Endothelial cell of umbilical vein (primary cell): ENCODE data around the gene DOCK4. TPM values are rescaled to one million over a fixed set of nuclear protein-coding genes. Genes with fewer than 3 reads are reported as not detected.

Source experiments
- BruUV-seq: library from RNA; stranded (reverse); fragments of 400-500 nt; replicated peaks from 2 replicates; lab custom pipeline; 2021; lab: Mats Ljungman, UMichigan
- CTCF ChIA-PET: fragments of 300-600, 350-600 bp; sonication (Branson Sonifier 250); formaldehyde crosslinking; loops from one replicate; lab custom pipeline; 2021; ENCODE audit warnings: antibody characterized with exemption, inconsistent platforms; lab: Charles Lee
- POLR2A ChIA-PET: fragments of 300-600, 350-600 bp; sonication (Branson Sonifier 250); formaldehyde crosslinking; loops from one replicate; lab custom pipeline; 2021; ENCODE audit warnings: antibody characterized with exemption, inconsistent platforms; lab: Charles Lee
- DNase-seq: peaks from one replicate; pipeline ENCODE4 v3.0.0-alpha.2; 2011; ENCODE audit warnings: low read depth, low spot score
- FAIRE-seq: peaks from 2 replicates; lab custom pipeline; 2011; peaks lifted over from hg19 to GRCh38; lab: Jason Lieb, UNC
- H2AFZ ChIP-seq: 2 replicates; pipeline ENCODE4 v1.6.0; 2012; ENCODE audit warnings: low read depth, low read length, control low read depth, inconsistent platforms
- H3K27ac ChIP-seq: 2 replicates; pipeline ENCODE4 v1.5.1; 2011; ENCODE audit warnings: low read depth, mild to moderate bottlenecking, control low read depth, low read length, moderate library complexity; ENCODE audit not compliant: insufficient read depth
- H3K27me3 ChIP-seq, 2 experiments: 2 replicates each; pipeline versions ENCODE4 v1.6.0 to v1.6.1; 2011; ENCODE audit warnings: low read length in 2 of 2, mixed read lengths in 1 of 2; ENCODE audit not compliant: control insufficient read depth in 2 of 2, insufficient read depth in 2 of 2
- H3K36me3 ChIP-seq, 2 experiments: 2 replicates in 1 of 2; 3 replicates in 1 of 2; pipeline ENCODE4 v1.5.1; 2011; ENCODE audit warnings: low read length in 2 of 2, mild to moderate bottlenecking in 1 of 2, moderate library complexity in 1 of 2; ENCODE audit not compliant: control insufficient read depth in 2 of 2, insufficient read depth in 2 of 2; ENCODE audit errors: extremely low read depth in 1 of 2
- H3K4me1 ChIP-seq: 3 replicates; pipeline ENCODE4 v1.5.1; 2011; ENCODE audit warnings: mild to moderate bottlenecking, low read length; ENCODE audit not compliant: control insufficient read depth, insufficient read depth; ENCODE audit errors: extremely low read depth
- H3K4me2 ChIP-seq: 2 replicates; pipeline ENCODE4 v1.6.1; 2011; ENCODE audit warnings: low read length, control low read depth, mixed read lengths; ENCODE audit not compliant: insufficient read depth
- H3K4me3 ChIP-seq, 3 experiments: fragments of 200-600 bp in 1 of 3; sonication (generic), shearing (Covaris generic) in 1 of 3; replicated peaks in 1 of 3; 2 replicates each; pipeline ENCODE4 v1.5.1; 2011 to 2016; ENCODE audit warnings: control low read depth in 3 of 3, low read length in 3 of 3, mild to moderate bottlenecking in 2 of 3, inconsistent platforms in 1 of 3, low read depth in 1 of 3, moderate library complexity in 1 of 3; ENCODE audit not compliant: insufficient read depth in 1 of 3
- H3K79me2 ChIP-seq: 2 replicates; pipeline ENCODE4 v1.6.0; 2012; ENCODE audit warnings: low read length, inconsistent platforms; ENCODE audit not compliant: control insufficient read depth, insufficient read depth
- H3K9ac ChIP-seq: replicated peaks from 2 replicates; pipeline ENCODE3; 2011; ENCODE audit warnings: low read length, control low read depth; ENCODE audit not compliant: insufficient read depth; ENCODE audit errors: extremely low read depth
- H3K9me1 ChIP-seq: replicated peaks from 3 replicates; pipeline ENCODE4 v1.6.0; 2011; ENCODE audit warnings: mild to moderate bottlenecking, low read length; ENCODE audit not compliant: control insufficient read depth, insufficient read depth; ENCODE audit errors: extremely low read depth
- H3K9me3 ChIP-seq: replicated peaks from 2 replicates; pipeline ENCODE4 v1.5.1; 2012; ENCODE audit warnings: low read length, inconsistent platforms; ENCODE audit not compliant: control insufficient read depth, insufficient read depth
- H4K20me1 ChIP-seq: replicated peaks from 2 replicates; pipeline ENCODE3; 2011; ENCODE audit warnings: mild to moderate bottlenecking, low read length; ENCODE audit not compliant: control insufficient read depth, insufficient read depth; ENCODE audit errors: extremely low read depth
- EZH2 ChIP-seq: IDR thresholded peaks from 2 replicates; pipeline ENCODE4 v1.6.1; 2012; ENCODE audit warnings: borderline replicate concordance, low read depth, mild to moderate bottlenecking, moderate library complexity, low read length, inconsistent platforms; ENCODE audit not compliant: severe bottlenecking
- FOS ChIP-seq: IDR thresholded peaks from 2 replicates; pipeline ENCODE4 v1.6.1; 2011; ENCODE audit warnings: mild to moderate bottlenecking, low read length, moderate library complexity, borderline replicate concordance; ENCODE audit not compliant: insufficient read depth
- GATA2 ChIP-seq: IDR thresholded peaks from 2 replicates; pipeline ENCODE4 v1.7.0; 2011; ENCODE audit warnings: low read depth, mild to moderate bottlenecking, moderate library complexity, mixed read lengths, low read length; ENCODE audit not compliant: insufficient read length, insufficient read depth
- JUN ChIP-seq: IDR thresholded peaks from 2 replicates; pipeline ENCODE4 v1.6.1; 2011; ENCODE audit warnings: borderline replicate concordance, low read depth; ENCODE audit not compliant: insufficient read length, insufficient read depth
- MYC ChIP-seq: IDR thresholded peaks from one replicate; pipeline ENCODE4 v1.6.1; 2011; ENCODE audit warnings: mild to moderate bottlenecking, low read depth, low read length
- POLR2A ChIP-seq: IDR thresholded peaks from 2 replicates; pipeline ENCODE4 v1.6.1; 2012; ENCODE audit warnings: low read depth, mild to moderate bottlenecking, control low read depth, low read length
- POLR2AphosphoS5 ChIP-seq: IDR thresholded peaks from 2 replicates; pipeline ENCODE4 v1.6.1; 2012; ENCODE audit warnings: low read depth, mild to moderate bottlenecking, control low read depth, low read length, moderate library complexity; ENCODE audit not compliant: insufficient read depth
- dilution Hi-C: fragments of 300-500 bp; cut with MboI; formaldehyde crosslinking; loops from one replicate; pipeline ENCODE4 v1.15.0; 2019; ENCODE audit warnings: low sequenced_read_pairs; ENCODE audit not compliant: extremely low pct_ligation_motif_present
- intact Hi-C: fragments of 100-400 bp; cut with micrococcal nuclease; formaldehyde crosslinking; loops from one replicate; pipeline ENCODE4 v1.10.0; 2022
- polyA plus RNA-seq, 4 experiments: library from polyadenylated mRNA; depleted of rRNA in 3 of 4; stranded (reverse) in 3 of 4; unstranded in 1 of 4; fragments of >200 nt; gene quantifications; 2 replicates each; pipeline versions ENCODE4 v1.2.1 to v1.2.3, GENCODE V29; 2011 to 2012; ENCODE audit warnings: missing spikeins in 1 of 4
- total RNA-seq: library from RNA; stranded (reverse); gene quantifications from 2 replicates; pipeline ENCODE4 v1.2.3, GENCODE V29; 2021
- TF ChIP-seq, protein P1 (sequence below), 2 donors: IDR thresholded peaks; 1 replicate in 1 of 2; 2 replicates in 1 of 2; pipeline ENCODE4 v1.5.1; 2011; ENCODE audit warnings: low read length in 2 of 2, mild to moderate bottlenecking in 2 of 2, moderate library complexity in 2 of 2, control low read depth in 1 of 2, inconsistent platforms in 1 of 2, low read depth in 1 of 2; ENCODE audit not compliant: insufficient read depth in 1 of 2; ENCODE audit errors: extremely low read depth in 1 of 2
- TF ChIP-seq, protein P2 (sequence below): IDR thresholded peaks from 2 replicates; pipeline ENCODE4 v1.6.1; 2011; ENCODE audit not compliant: insufficient read depth, insufficient read length

DOCK4 gene
- total and polyA plus RNA-seq, 2 donors (not counting 3 experiments of a cell fraction or from before 2014, with no cell fraction given), result 47.4 to 164 TPM

DNA sequence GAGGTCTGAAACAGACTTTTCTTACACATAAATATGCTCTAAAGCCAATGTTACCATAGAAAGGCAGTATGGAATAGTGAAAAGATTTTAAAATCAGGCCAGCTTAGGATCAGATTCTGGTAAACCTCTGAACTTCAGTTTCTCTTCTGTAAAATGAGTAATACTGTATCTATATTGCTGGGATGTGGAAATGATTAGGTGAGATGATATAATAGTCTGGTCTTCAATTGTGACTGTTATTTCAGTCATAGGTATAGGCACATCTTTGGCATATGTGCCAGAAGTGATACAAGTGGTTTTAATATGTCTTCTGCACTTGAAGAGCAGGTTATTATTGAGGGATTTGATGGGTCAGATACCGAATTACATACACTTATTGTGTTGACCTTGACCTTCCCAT is 7.5 kb upstream of the DOCK4 start:
- H3K9ac ChIP-seq, result no peak overlapping the region
- TF ChIP-seq POLR2A, result no peak
- no peak for TF ChIP-seq POLR2AphosphoS5
- TF ChIP-seq GATA2, result no peak
- no peak for TF ChIP-seq EZH2
- TF ChIP-seq, protein P1, sequence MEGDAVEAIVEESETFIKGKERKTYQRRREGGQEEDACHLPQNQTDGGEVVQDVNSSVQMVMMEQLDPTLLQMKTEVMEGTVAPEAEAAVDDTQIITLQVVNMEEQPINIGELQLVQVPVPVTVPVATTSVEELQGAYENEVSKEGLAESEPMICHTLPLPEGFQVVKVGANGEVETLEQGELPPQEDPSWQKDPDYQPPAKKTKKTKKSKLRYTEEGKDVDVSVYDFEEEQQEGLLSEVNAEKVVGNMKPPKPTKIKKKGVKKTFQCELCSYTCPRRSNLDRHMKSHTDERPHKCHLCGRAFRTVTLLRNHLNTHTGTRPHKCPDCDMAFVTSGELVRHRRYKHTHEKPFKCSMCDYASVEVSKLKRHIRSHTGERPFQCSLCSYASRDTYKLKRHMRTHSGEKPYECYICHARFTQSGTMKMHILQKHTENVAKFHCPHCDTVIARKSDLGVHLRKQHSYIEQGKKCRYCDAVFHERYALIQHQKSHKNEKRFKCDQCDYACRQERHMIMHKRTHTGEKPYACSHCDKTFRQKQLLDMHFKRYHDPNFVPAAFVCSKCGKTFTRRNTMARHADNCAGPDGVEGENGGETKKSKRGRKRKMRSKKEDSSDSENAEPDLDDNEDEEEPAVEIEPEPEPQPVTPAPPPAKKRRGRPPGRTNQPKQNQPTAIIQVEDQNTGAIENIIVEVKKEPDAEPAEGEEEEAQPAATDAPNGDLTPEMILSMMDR (IDR thresholded peaks at IDR 0.05; ENCODE audit: extremely low read depth in 1 of 2, insufficient read depth in 1 of 2, low read depth in 1 of 2, low read length in 2 of 2), result no peak
- no peak for TF ChIP-seq JUN
- no peak for TF ChIP-seq FOS
- no peak for TF ChIP-seq MYC
- TF ChIP-seq, protein P2, sequence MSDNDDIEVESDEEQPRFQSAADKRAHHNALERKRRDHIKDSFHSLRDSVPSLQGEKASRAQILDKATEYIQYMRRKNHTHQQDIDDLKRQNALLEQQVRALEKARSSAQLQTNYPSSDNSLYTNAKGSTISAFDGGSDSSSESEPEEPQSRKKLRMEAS, result no peak
- H3K27me3 ChIP-seq, result no peaks in the 10 kb centered on the region
- no peak overlapping the region for H3K27ac ChIP-seq
- CTCF ChIA-PET, result interaction anchor here (0.7 to 1.8 kb wide), 3 partner anchors 10 to 34 kb away, joined by 3 to 4 read pairs (median 4); no protein-coding TSS in a partner anchor
- H3K4me2 ChIP-seq, result no peak overlapping the region
- H3K79me2 ChIP-seq, result peaks cover 29% of the 10 kb centered on the region
- no peaks in the 10 kb centered on the region for H3K4me1 ChIP-seq
- intact Hi-C loops, result no loop called here
- H3K9me1 ChIP-seq, result no peaks in the 10 kb centered on the region
- H3K4me3 ChIP-seq, result no peak overlapping the region
- POLR2A ChIA-PET, result no interaction called here
- DNase-seq (no peak), FAIRE-seq (no peak)
- no peak overlapping the region for H2AFZ ChIP-seq
- H3K36me3 ChIP-seq, result no peaks in the 10 kb centered on the region
- no TSS peak for BruUV-seq
- peaks cover 2% of the 10 kb centered on the region for H4K20me1 ChIP-seq
- no peaks in the 10 kb centered on the region for H3K9me3 ChIP-seq
- dilution Hi-C loops, result no loop called here
